ENCODE data around the gene METRN. TPM values are rescaled to one million over a fixed set of nuclear protein-coding genes. Genes with fewer than 3 reads are reported as not detected.

Gene METRN
- polyA plus RNA-seq, 1 donor: 6.3 TPM

- DNase-seq: no peak
Measured at GRCh38 chr16:759110-759910, 44.4 kb downstream of the METRN start.

- DNase-seq: no peak
Measured at GRCh38 chr16:760065-760464, 45.1 kb downstream of the METRN start.

GRCh38 chr16:760545-761343 is 45.8 kb downstream of the METRN start, which contains the start of gene MSLN:
MSLN (plus strand) TSS chr16:760734; CDS start chr16:762681, 1,947 bp downstream.
- no peak for DNase-seq

DNA sequence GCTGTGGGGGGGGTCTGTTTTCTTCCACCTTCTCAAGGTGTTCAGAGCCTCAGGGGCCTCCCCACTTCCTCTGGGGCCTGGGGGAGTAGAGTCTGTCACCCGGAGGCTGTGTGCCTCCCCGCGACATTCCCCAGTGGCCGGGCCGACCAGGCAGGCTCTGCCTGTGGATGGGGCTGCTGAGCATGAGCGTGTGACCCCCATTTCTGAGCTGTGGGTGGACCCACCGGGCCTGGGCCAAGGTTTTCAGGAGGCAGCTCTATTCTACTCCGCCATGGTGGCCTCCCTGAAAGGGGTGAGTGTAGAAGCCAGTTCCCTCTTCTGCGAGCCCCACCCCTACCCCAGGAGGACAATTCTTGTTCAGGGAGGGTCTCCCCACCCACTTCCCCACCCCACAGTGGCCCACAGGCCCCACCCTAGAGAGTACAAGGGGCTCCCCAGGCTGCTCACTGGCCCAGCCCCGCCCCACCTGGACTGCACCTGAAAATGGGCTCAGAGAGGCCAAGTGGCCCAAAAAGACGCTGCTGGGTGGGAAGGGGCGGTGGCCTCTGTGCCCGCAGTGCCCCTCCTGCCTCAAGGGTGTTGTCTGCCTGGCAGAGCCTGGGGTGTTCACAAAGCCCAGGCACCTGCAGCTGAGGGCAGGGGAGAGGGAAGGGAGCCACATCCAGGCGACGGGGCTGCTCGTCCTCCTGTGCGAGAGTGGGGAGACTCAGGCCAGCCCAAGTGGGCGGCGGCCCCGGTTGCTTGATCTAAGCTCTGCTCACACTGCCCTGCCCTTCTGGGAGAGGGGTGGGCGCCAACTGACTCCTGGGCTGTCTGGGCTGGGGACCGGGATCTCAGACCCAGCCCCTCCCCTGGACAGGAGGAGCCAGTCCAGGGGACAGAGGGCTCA is 47.0 kb downstream of the METRN start:
- DNase-seq: no peak

GRCh38 chr16:762595-763268 is 47.8 kb downstream of the METRN start:
- no peak for DNase-seq

- DNase-seq: no peak
Measured at GRCh38 chr16:763369-764183, 48.7 kb downstream of the METRN start.

DNA sequence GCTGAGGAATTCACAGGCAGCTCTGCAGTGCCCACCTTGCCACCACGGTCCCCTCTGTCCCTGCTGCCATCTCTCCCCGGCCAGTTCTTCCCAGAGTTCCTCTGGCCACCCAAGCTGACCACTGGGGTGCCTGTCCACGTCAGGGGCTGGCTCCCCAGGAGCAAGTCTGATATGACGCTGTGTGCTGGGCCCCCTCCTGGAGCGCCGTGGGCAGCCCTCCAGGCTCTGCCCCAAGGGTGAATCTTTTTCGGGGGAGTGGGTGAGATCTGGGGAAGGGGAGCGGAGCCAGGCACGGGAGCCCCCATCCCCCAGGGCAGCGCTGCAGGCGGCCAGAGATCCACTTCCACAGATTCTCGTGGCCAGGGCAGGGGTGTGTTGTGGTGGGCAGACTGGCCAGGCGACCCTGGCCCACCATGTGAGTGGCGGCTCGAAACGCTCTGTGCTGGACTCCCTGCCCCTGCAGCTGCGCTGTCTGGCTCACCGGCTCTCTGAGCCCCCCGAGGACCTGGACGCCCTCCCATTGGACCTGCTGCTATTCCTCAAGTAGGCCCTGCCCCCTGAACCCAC is 49.3 kb downstream of the METRN start:
- DNase-seq: no peak

GRCh38 chr16:764848-765487 is 50.0 kb downstream of the METRN start:
- no peak for DNase-seq

DNA sequence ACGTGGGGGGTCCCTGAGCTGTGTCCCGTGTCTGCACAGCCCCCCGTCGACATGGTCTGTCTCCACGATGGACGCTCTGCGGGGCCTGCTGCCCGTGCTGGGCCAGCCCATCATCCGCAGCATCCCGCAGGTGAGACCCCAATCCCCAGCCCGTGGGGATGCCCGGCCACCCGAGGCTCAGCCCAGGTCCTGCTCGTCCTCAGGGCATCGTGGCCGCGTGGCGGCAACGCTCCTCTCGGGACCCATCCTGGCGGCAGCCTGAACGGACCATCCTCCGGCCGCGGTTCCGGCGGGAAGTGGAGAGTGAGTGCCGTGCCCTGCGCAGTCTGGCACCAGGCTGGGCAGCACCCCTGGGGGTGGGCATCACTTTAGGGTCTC is 50.6 kb downstream of the METRN start:
- DNase-seq: no peak

GRCh38 chr16:766008-766819 is 51.3 kb downstream of the METRN start:
- no peak for DNase-seq

GRCh38 chr16:766820-767640 is 52.1 kb downstream of the METRN start:
- DNase-seq: no peak

GRCh38 chr16:767743-768235 is 52.9 kb downstream of the METRN start:
- DNase-seq: no peak

- no peak for DNase-seq
Measured at GRCh38 chr16:768428-768827, 53.5 kb downstream of the METRN start.

All from left kidney (tissue), 2 donors.